GM23338 (cell line): ENCODE data around the gene EDIL3. TPM values are rescaled to one million over a fixed set of nuclear protein-coding genes. Genes with fewer than 3 reads are reported as not detected.

Experiments
- ATAC-seq: fragments of 200-7000 bp; cut with Tn5 transposase; 3 replicates; pipeline ENCODE4 v1.9.1; 2020
- DNase-seq: peaks from one replicate; pipeline ENCODE4 v3.0.0-alpha.2; 2015; ENCODE audit warnings: low spot score
- H2AFZ ChIP-seq: fragments of 200-600 bp; sonication (generic); 2 replicates; pipeline ENCODE4 v1.8.0; 2016; ENCODE audit warnings: antibody characterized with exemption, mild to moderate bottlenecking, moderate library complexity
- H3F3A ChIP-seq: fragments of 200-600 bp; sonication (generic); replicated peaks from 2 replicates; pipeline ENCODE4 v1.8.0; 2017; ENCODE audit warnings: antibody characterized with exemption, mixed run types, low read depth
- H3K27ac ChIP-seq: fragments of 200-600 bp; sonication (generic); 2 replicates; pipeline ENCODE4 v1.6.1; 2016; ENCODE audit warnings: low read depth
- H3K27me3 ChIP-seq: fragments of 200-600 bp; sonication (generic); 2 replicates; pipeline ENCODE4 v1.8.0; 2016; ENCODE audit warnings: mild to moderate bottlenecking, mixed run types, moderate library complexity; ENCODE audit not compliant: insufficient read depth
- H3K36me3 ChIP-seq: fragments of 200-600 bp; sonication (generic); 2 replicates; pipeline ENCODE4 v1.8.0; 2016; ENCODE audit warnings: mild to moderate bottlenecking; ENCODE audit not compliant: insufficient read depth
- H3K4me1 ChIP-seq: fragments of 200-600 bp; sonication (generic); 2 replicates; pipeline ENCODE4 v1.8.0; 2016; ENCODE audit warnings: mild to moderate bottlenecking, moderate library complexity; ENCODE audit not compliant: insufficient read depth
- H3K4me2 ChIP-seq: fragments of 200-600 bp; sonication (generic); 2 replicates; pipeline ENCODE4 v1.7.1; 2017; ENCODE audit warnings: mixed run types
- H3K4me3 ChIP-seq: fragments of 200-600 bp; sonication (generic); 2 replicates; pipeline ENCODE4 v1.6.1; 2016; ENCODE audit warnings: mixed run types
- H3K79me2 ChIP-seq: fragments of 200-600 bp; sonication (generic); replicated peaks from 2 replicates; pipeline ENCODE4 v1.8.0; 2017; ENCODE audit warnings: mild to moderate bottlenecking; ENCODE audit not compliant: insufficient read depth
- H3K9me2 ChIP-seq: fragments of 200-600 bp; sonication (generic); 2 replicates; pipeline ENCODE4 v1.8.0; 2017; ENCODE audit not compliant: insufficient read depth
- H4K20me1 ChIP-seq: fragments of 200-600 bp; sonication (generic); replicated peaks from 2 replicates; pipeline ENCODE4 v1.8.0; 2017; ENCODE audit warnings: mild to moderate bottlenecking; ENCODE audit not compliant: insufficient read depth
- H3K27ac Mint-ChIP-seq: 2 replicates; pipeline ENCODE4 v1.8.0; 2020; ENCODE audit warnings: inconsistent platforms, mild to moderate bottlenecking, moderate library complexity, mixed read lengths
- H3K27me3 Mint-ChIP-seq: 3 replicates; pipeline ENCODE4 v1.8.0; 2022; ENCODE audit warnings: low read depth, mild to moderate bottlenecking, moderate library complexity, mixed read lengths, inconsistent platforms; ENCODE audit not compliant: insufficient read depth, poor library complexity
- H3K36me3 Mint-ChIP-seq: 3 replicates; pipeline ENCODE4 v1.8.0; 2021; ENCODE audit warnings: low read depth, mild to moderate bottlenecking, inconsistent platforms, moderate library complexity, mixed read lengths
- H3K4me1 Mint-ChIP-seq: 3 replicates; pipeline ENCODE4 v1.8.0; 2020; ENCODE audit warnings: mild to moderate bottlenecking, inconsistent platforms, mixed read lengths
- H3K4me3 Mint-ChIP-seq: 3 replicates; pipeline ENCODE4 v1.8.0; 2021; ENCODE audit warnings: moderate library complexity, mild to moderate bottlenecking, inconsistent platforms, mixed read lengths
- H3K9me3 Mint-ChIP-seq: 3 replicates; pipeline ENCODE4 v1.8.0; 2020; ENCODE audit warnings: moderate library complexity, mild to moderate bottlenecking, inconsistent platforms, mixed read lengths
- CREB1 ChIP-seq: fragments of 250-450 bp; sonication (Bioruptor Pico); IDR thresholded peaks from 2 replicates; pipeline ENCODE4 v1.5.0; 2020; ENCODE audit warnings: low read depth, mild to moderate bottlenecking, moderate library complexity
- EZH2phosphoT487 ChIP-seq: fragments of 200-600 bp; sonication (generic); IDR thresholded peaks from one replicate; pipeline ENCODE4 v1.8.1; 2018; ENCODE audit warnings: antibody characterized with exemption; ENCODE audit not compliant: unreplicated experiment
- JUNB ChIP-seq: IDR thresholded peaks from one replicate; pipeline ENCODE4 v1.6.1; 2016; ENCODE audit warnings: antibody characterized with exemption; ENCODE audit not compliant: unreplicated experiment
- NANOG ChIP-seq: IDR thresholded peaks from 2 replicates; pipeline ENCODE4 v1.6.1; 2016; ENCODE audit warnings: antibody characterized with exemption, borderline replicate concordance
- POLR2AphosphoS5 ChIP-seq: IDR thresholded peaks from 2 replicates; pipeline ENCODE4 v1.6.1; 2016; ENCODE audit warnings: antibody characterized with exemption, low read depth
- STAT1 ChIP-seq: IDR thresholded peaks from one replicate; pipeline ENCODE4 v1.6.1; 2016; ENCODE audit warnings: antibody characterized with exemption; ENCODE audit not compliant: unreplicated experiment
- ZNF114 ChIP-seq: fragments of 250-450 bp; sonication (Bioruptor Pico); IDR thresholded peaks from 2 replicates; pipeline ENCODE4 v1.5.0; 2020; ENCODE audit warnings: mild to moderate bottlenecking, moderate library complexity
- ZNF331 ChIP-seq: fragments of 250-450 bp; sonication (Bioruptor Pico); IDR thresholded peaks from 2 replicates; pipeline ENCODE4 v1.5.0; 2020; ENCODE audit warnings: low read depth, mild to moderate bottlenecking, moderate library complexity
- polyA plus RNA-seq: library from polyadenylated mRNA; unstranded; fragments of >200 nt; fragmentation: Nextera tagmentation; extraction: Ambion mirVana; gene quantifications from 2 replicates; pipeline ENCODE4 v1.2.1, GENCODE V29; 2016
- total RNA-seq: library from RNA; depleted of rRNA; stranded (reverse); fragments of >200 nt; shearing (Covaris generic); gene quantifications from 2 replicates; pipeline ENCODE4 v1.2.3, GENCODE V29; 2014
- TF ChIP-seq, protein P1 (sequence below), 2 experiments: fragments of 200-600 bp in 1 of 2; sonication (generic) in 1 of 2; conservative IDR thresholded peaks; 2 replicates each; pipeline versions ENCODE4 v1.5.1 to v1.6.1; 2016 to 2017; ENCODE audit warnings: antibody characterized with exemption in 2 of 2, low read depth in 2 of 2, mild to moderate bottlenecking in 2 of 2, moderate library complexity in 1 of 2
- TF ChIP-seq, protein P2 (sequence below): IDR thresholded peaks from 2 replicates; pipeline ENCODE4 v1.6.1; 2016; ENCODE audit warnings: antibody characterized with exemption
- TF ChIP-seq, protein P3 (sequence below): IDR thresholded peaks from one replicate; pipeline ENCODE4 v1.6.1; 2018; ENCODE audit warnings: antibody characterized with exemption; ENCODE audit not compliant: unreplicated experiment

The EDIL3 gene
- total and polyA plus RNA-seq, 2 experiments from 2014 or later = 43.3 to 61.9 TPM

DNA sequence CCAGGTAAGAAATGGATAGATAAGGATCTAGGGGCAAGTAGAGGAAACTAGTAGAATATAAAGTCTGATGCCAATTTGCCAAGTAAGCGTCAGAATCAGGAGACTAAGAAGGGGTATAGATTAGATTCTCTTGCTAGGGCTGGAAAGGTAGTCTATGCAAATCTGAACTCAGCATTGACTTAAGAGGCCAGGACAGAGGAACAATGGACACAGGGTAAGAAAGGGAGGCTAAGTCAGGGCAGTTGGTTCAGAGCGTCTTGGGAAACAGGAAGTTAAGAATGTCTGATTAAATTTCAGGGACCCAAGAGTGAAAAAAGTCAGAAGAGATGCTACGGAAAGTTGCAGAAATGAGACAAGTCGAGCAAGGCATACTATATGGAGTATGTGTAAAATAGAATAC is 400.8 kb downstream of the EDIL3 start:
- Mint-ChIP-seq H3K36me3 (no peaks in the 10 kb centered on the region), H3K4me3 (no peak overlapping the region), H3K27ac (no peak overlapping the region; the same call in 1 of the 2 replicates), H3K9me3 (no peaks in the 10 kb centered on the region), H3K27me3 (no peaks in the 10 kb centered on the region), H3K4me1 (peaks cover 23% of the 10 kb centered on the region)
- Histone ChIP-seq H3F3A (no peaks in the 10 kb centered on the region), H3K27ac (no peak overlapping the region), H3K27me3 (no peaks in the 10 kb centered on the region), H3K4me2 (no peak overlapping the region), H3K4me1 (no peaks in the 10 kb centered on the region; the same call in 1 of the 2 replicates), H3K9me2 (no peaks in the 10 kb centered on the region), H2AFZ (no peak overlapping the region), H3K36me3 (no peaks in the 10 kb centered on the region), H3K79me2 (no peaks in the 10 kb centered on the region), H4K20me1 (no peaks in the 10 kb centered on the region), H3K4me3 (no peak overlapping the region)
- ATAC-seq = peak; percentile 70
- DNase-seq = no peak
- no peak for TF ChIP-seq ZNF114 (CRISPR knock-in tag)
- TF ChIP-seq NANOG = no peak
- TF ChIP-seq CREB1 (CRISPR knock-in tag) = no peak
- TF ChIP-seq, protein P1, sequence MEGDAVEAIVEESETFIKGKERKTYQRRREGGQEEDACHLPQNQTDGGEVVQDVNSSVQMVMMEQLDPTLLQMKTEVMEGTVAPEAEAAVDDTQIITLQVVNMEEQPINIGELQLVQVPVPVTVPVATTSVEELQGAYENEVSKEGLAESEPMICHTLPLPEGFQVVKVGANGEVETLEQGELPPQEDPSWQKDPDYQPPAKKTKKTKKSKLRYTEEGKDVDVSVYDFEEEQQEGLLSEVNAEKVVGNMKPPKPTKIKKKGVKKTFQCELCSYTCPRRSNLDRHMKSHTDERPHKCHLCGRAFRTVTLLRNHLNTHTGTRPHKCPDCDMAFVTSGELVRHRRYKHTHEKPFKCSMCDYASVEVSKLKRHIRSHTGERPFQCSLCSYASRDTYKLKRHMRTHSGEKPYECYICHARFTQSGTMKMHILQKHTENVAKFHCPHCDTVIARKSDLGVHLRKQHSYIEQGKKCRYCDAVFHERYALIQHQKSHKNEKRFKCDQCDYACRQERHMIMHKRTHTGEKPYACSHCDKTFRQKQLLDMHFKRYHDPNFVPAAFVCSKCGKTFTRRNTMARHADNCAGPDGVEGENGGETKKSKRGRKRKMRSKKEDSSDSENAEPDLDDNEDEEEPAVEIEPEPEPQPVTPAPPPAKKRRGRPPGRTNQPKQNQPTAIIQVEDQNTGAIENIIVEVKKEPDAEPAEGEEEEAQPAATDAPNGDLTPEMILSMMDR (conservative IDR thresholded peaks at IDR 0.05; ENCODE audit: low read depth in 2 of 2) = no peak
- no peak for TF ChIP-seq JUNB

DNA sequence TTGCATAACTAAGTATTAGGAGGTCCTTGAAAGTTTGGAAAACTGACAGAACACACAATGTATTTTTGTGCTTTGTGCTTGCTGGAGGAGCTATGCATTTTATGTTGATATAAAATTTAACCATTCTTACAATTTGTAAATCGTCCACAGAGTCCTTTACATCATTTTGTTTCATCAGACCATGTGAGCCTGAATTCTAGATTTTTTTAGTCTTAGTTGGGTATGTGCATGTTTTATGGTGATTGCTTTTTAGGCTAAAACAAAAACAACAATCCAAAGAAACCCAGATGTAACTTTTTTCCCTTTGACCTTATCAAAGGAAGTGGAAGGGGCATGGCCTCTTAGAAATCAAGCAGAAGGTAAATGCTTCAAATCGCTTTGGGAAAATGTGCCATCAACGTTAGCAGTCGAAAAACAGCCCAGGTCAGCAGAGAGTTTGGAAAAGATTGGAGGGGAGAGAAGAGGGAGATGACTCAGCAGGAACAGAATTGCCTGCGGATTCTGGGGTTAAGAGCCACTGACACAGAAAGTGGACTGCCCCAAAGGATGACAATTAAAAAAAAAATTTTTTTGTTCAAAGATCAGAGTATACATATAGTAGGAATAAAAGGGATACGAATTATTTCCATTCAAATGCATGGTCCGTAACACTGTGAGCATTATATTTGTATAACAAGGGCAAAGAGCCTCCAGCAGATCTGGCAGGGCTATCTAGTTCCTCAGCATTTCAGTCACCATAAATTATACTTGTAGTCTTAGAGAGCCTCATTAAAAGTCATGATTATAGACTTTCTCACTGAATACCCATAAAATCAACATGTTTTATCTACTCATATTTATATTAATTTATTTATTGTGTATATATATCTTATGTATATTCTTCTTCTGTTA is 410.5 kb downstream of the EDIL3 start:
- no peaks in the 10 kb centered on the region for H3K36me3 ChIP-seq
- peaks cover 26% of the 10 kb centered on the region for H3K4me1 ChIP-seq
- H3K4me3 Mint-ChIP-seq = peak overlapping the region; percentile 25; the same call in 2 of the 3 replicates
- peak overlapping the region; percentile 32; the same call in 1 of the 2 replicates for H3K4me2 ChIP-seq
- H3K4me1 Mint-ChIP-seq = peaks cover 26% of the 10 kb centered on the region
- H3K27ac ChIP-seq = peak overlapping the region; percentile 80
- H3K27ac Mint-ChIP-seq = peak overlapping the region; percentile 95
- H3K79me2 ChIP-seq = no peaks in the 10 kb centered on the region
- DNase-seq (peak; percentile 60), ATAC-seq (peak; percentile 67)
- H3K27me3 ChIP-seq = no peaks in the 10 kb centered on the region
- no peaks in the 10 kb centered on the region for H4K20me1 ChIP-seq
- peak; percentile 33; the same call in 1 of the 2 replicates for TF ChIP-seq NANOG
- no peak for TF ChIP-seq POLR2AphosphoS5
- no peak overlapping the region for H2AFZ ChIP-seq
- no peaks in the 10 kb centered on the region for H3K9me3 Mint-ChIP-seq
- no peaks in the 10 kb centered on the region for H3K36me3 Mint-ChIP-seq
- no peaks in the 10 kb centered on the region for H3F3A ChIP-seq
- H3K4me3 ChIP-seq = peak overlapping the region; percentile 18; the same call in 1 of the 2 replicates
- no peaks in the 10 kb centered on the region for H3K9me2 ChIP-seq
- no peaks in the 10 kb centered on the region for H3K27me3 Mint-ChIP-seq

DNA sequence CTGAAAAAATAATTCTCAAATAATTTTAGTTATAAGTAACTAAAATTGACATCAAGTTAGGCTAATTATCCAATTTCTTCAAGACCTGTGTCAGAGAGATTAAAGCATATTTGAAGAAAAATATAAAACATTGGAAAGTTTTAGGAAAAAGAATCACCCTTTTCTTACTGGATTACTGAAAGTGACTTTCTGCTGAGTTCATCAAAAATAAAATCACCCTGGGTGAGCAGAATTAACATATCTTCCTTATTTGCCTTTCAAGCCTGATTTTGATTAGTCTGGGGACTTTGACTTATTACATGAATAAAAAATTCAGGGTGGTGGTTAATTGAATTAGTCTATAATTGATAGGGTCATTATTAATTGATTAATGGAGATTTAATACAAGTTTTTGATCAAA is 411.8 kb downstream of the EDIL3 start:
- no peaks in the 10 kb centered on the region for H3K9me3 Mint-ChIP-seq
- H3K9me2 ChIP-seq = no peaks in the 10 kb centered on the region
- H3K4me3 ChIP-seq = no peak overlapping the region
- ATAC-seq = no peak
- no peaks in the 10 kb centered on the region for H3K79me2 ChIP-seq
- peak overlapping the region; percentile 90 for H3K27ac Mint-ChIP-seq
- no peaks in the 10 kb centered on the region for H3K27me3 ChIP-seq
- H3K4me1 ChIP-seq = peaks cover 26% of the 10 kb centered on the region
- no peaks in the 10 kb centered on the region for H3K36me3 ChIP-seq
- peaks cover 26% of the 10 kb centered on the region for H3K4me1 Mint-ChIP-seq
- H3K27ac ChIP-seq = no peak overlapping the region
- H3F3A ChIP-seq = no peaks in the 10 kb centered on the region
- H3K4me3 Mint-ChIP-seq = no peak overlapping the region
- no peaks in the 10 kb centered on the region for H4K20me1 ChIP-seq
- H3K27me3 Mint-ChIP-seq = no peaks in the 10 kb centered on the region
- no peak for DNase-seq
- no peak overlapping the region for H3K4me2 ChIP-seq
- H2AFZ ChIP-seq = no peak overlapping the region
- no peaks in the 10 kb centered on the region for H3K36me3 Mint-ChIP-seq
- TF ChIP-seq NANOG (no peak), STAT1 (no peak), POLR2AphosphoS5 (no peak), JUNB (no peak), ZNF114 (CRISPR knock-in tag) (no peak), EZH2phosphoT487 (no peak), ZNF331 (CRISPR knock-in tag) (no peak), CREB1 (CRISPR knock-in tag) (no peak)
- TF ChIP-seq, protein P2, sequence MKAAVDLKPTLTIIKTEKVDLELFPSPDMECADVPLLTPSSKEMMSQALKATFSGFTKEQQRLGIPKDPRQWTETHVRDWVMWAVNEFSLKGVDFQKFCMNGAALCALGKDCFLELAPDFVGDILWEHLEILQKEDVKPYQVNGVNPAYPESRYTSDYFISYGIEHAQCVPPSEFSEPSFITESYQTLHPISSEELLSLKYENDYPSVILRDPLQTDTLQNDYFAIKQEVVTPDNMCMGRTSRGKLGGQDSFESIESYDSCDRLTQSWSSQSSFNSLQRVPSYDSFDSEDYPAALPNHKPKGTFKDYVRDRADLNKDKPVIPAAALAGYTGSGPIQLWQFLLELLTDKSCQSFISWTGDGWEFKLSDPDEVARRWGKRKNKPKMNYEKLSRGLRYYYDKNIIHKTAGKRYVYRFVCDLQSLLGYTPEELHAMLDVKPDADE = no peak
- TF ChIP-seq, protein P3, sequence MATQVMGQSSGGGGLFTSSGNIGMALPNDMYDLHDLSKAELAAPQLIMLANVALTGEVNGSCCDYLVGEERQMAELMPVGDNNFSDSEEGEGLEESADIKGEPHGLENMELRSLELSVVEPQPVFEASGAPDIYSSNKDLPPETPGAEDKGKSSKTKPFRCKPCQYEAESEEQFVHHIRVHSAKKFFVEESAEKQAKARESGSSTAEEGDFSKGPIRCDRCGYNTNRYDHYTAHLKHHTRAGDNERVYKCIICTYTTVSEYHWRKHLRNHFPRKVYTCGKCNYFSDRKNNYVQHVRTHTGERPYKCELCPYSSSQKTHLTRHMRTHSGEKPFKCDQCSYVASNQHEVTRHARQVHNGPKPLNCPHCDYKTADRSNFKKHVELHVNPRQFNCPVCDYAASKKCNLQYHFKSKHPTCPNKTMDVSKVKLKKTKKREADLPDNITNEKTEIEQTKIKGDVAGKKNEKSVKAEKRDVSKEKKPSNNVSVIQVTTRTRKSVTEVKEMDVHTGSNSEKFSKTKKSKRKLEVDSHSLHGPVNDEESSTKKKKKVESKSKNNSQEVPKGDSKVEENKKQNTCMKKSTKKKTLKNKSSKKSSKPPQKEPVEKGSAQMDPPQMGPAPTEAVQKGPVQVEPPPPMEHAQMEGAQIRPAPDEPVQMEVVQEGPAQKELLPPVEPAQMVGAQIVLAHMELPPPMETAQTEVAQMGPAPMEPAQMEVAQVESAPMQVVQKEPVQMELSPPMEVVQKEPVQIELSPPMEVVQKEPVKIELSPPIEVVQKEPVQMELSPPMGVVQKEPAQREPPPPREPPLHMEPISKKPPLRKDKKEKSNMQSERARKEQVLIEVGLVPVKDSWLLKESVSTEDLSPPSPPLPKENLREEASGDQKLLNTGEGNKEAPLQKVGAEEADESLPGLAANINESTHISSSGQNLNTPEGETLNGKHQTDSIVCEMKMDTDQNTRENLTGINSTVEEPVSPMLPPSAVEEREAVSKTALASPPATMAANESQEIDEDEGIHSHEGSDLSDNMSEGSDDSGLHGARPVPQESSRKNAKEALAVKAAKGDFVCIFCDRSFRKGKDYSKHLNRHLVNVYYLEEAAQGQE = no peak
